HepG2 (cell line): ENCODE results near the gene TCOF1. TPM values are rescaled to one million over a fixed set of nuclear protein-coding genes. Genes with fewer than 3 reads are reported as not detected.

ENCODE experiments used
- CHCHD3 ChIP-seq: sonication (generic); formaldehyde crosslinking; IDR thresholded peaks from 2 replicates; pipeline ENCODE4 v1.8.0; 2022; ENCODE audit warnings: mild to moderate bottlenecking, missing genetic modification reagents, moderate library complexity
- MAFK ChIP-seq, 2 experiments: IDR thresholded peaks in 1 of 2; conservative IDR thresholded peaks in 1 of 2; 2 replicates each; pipeline ENCODE4 v1.6.1; 2011; ENCODE audit warnings: improper control_type of control experiment in 2 of 2, low read length in 2 of 2
- MEIS2 ChIP-seq: sonication (generic); formaldehyde crosslinking; IDR thresholded peaks from 2 replicates; pipeline ENCODE4 v1.9.0; 2021; ENCODE audit warnings: mild to moderate bottlenecking, missing genetic modification reagents
- PAWR ChIP-seq: sonication (generic); formaldehyde crosslinking; IDR thresholded peaks from 2 replicates; pipeline ENCODE4 v1.4.0; 2020; ENCODE audit warnings: missing genetic modification reagents, mild to moderate bottlenecking, borderline replicate concordance
- PCBP1 ChIP-seq: fragments of 200-400 bp; formaldehyde crosslinking; IDR thresholded peaks from 2 replicates; pipeline ENCODE4 v1.6.1; 2017; ENCODE audit warnings: mild to moderate bottlenecking, low read depth, low read length, borderline replicate concordance
- RNF2 ChIP-seq: fragments of 450-650 bp; conservative IDR thresholded peaks from 2 replicates; pipeline ENCODE4 v1.6.1; 2016; ENCODE audit warnings: low read depth
- TCF7L2 ChIP-seq: IDR thresholded peaks from 2 replicates; pipeline ENCODE4 v1.6.1; 2011; ENCODE audit warnings: mild to moderate bottlenecking, low read depth, low read length, moderate library complexity
- ZBTB20 ChIP-seq: sonication (generic); formaldehyde crosslinking; IDR thresholded peaks from 2 replicates; pipeline ENCODE4 v1.8.1; 2023; ENCODE audit warnings: missing genetic modification reagents, low read depth, mild to moderate bottlenecking, borderline replicate concordance
- ZFX ChIP-seq: sonication (generic); formaldehyde crosslinking; IDR thresholded peaks from 2 replicates; pipeline ENCODE4 v1.4.0; 2020; ENCODE audit warnings: mild to moderate bottlenecking, low read depth, missing genetic modification reagents, moderate library complexity
- ZNF260 ChIP-seq: sonication (generic); formaldehyde crosslinking; IDR thresholded peaks from 2 replicates; pipeline ENCODE4 v1.4.0; 2020; ENCODE audit warnings: missing genetic modification reagents, low read depth, mild to moderate bottlenecking, borderline replicate concordance
- ZNF30 ChIP-seq: sonication (generic); formaldehyde crosslinking; IDR thresholded peaks from 2 replicates; pipeline ENCODE4 v1.5.0; 2020; ENCODE audit warnings: mild to moderate bottlenecking, missing genetic modification reagents
- ZNF615 ChIP-seq: sonication (generic); formaldehyde crosslinking; IDR thresholded peaks from 2 replicates; pipeline ENCODE4 v1.5.0; 2020; ENCODE audit warnings: mild to moderate bottlenecking, missing genetic modification reagents, borderline replicate concordance
- ZNF883 ChIP-seq: sonication (generic); formaldehyde crosslinking; IDR thresholded peaks from 2 replicates; pipeline ENCODE4 v1.5.1; 2020; ENCODE audit warnings: mild to moderate bottlenecking, missing genetic modification reagents; ENCODE audit errors: not compliant biosample characterization
- polyA plus RNA-seq, 8 experiments: library from polyadenylated mRNA; depleted of rRNA in 3 of 8; stranded (reverse) in 7 of 8; unstranded in 1 of 8; fragments of >200 nt; fragmentation: Illumina TruSeq in 4 of 8; extraction: Trizol in 4 of 8; gene quantifications; 2 replicates each; pipeline versions ENCODE4 v1.2.1 to v1.2.3, GENCODE V29; 2011 to 2016; ENCODE audit warnings: low read depth in 4 of 8, missing spikeins in 1 of 8, mixed read lengths in 1 of 8; ENCODE audit not compliant: insufficient read depth in 1 of 8
- total RNA-seq, 5 experiments: library from RNA; depleted of rRNA; stranded (reverse); fragments of >200 nt; fragmentation: Illumina TruSeq; extraction: Trizol; gene quantifications; 2 replicates each; pipeline ENCODE4 v1.2.3, GENCODE V29; 2016; ENCODE audit warnings: low read depth in 1 of 5
- TF ChIP-seq, protein P1 (sequence below): sonication (generic); formaldehyde crosslinking; IDR thresholded peaks from 2 replicates; pipeline ENCODE4 v1.4.0; 2020; ENCODE audit warnings: mild to moderate bottlenecking, missing genetic modification reagents
- TF ChIP-seq, protein P2 (sequence below): IDR thresholded peaks from 2 replicates; pipeline ENCODE4 v1.6.1; 2012; ENCODE audit warnings: low read depth, low read length, improper control_type of control experiment
- TF ChIP-seq, protein P3 (sequence below): sonication (generic); formaldehyde crosslinking; IDR thresholded peaks from 2 replicates; pipeline ENCODE4 v1.5.0; 2020; ENCODE audit warnings: missing genetic modification reagents

Gene TCOF1
- total and polyA plus RNA-seq, 2 of the 13 experiments (the other 11 are each of a cell fraction or from before 2014, with no cell fraction given), result 10.1 to 41.6 TPM

DNA sequence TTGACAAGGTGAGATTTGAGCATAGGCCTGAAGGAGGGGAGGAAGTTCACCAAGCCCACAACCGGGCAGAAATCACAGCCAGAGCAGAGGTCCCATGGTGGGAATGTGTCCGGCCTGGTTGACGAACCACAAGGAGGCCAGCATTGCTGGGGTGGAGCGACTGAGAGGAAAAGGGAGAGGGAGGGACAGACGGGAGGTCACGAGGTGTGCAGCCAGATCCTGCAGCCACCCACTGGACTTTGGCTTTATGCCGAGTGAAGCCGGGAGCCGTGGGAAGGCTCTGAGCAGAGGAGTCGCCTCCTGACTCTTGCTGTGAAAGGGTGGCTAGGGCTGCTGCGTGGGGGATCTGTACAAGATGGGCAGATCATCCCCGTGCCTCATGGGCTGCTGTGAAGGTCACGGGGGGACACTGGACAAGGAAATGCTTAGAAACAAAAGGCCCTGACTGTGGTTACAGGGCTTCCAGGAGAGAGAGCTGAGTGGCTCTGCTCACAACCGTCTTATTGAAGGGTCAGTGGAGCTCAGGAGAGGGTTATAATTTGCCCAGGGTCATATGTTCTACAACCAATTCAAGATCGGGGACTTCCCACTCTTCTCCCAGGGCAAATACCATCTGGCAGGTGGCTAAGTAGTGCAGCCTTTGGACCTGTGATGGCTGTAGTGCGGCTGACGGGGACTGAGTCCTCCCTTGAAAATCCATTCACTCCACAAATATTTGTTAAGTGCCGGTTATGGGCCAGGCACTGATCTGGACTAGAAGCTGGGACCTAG is 70.8 kb downstream of the TCOF1 start (continued):
- TF ChIP-seq, protein P1, sequence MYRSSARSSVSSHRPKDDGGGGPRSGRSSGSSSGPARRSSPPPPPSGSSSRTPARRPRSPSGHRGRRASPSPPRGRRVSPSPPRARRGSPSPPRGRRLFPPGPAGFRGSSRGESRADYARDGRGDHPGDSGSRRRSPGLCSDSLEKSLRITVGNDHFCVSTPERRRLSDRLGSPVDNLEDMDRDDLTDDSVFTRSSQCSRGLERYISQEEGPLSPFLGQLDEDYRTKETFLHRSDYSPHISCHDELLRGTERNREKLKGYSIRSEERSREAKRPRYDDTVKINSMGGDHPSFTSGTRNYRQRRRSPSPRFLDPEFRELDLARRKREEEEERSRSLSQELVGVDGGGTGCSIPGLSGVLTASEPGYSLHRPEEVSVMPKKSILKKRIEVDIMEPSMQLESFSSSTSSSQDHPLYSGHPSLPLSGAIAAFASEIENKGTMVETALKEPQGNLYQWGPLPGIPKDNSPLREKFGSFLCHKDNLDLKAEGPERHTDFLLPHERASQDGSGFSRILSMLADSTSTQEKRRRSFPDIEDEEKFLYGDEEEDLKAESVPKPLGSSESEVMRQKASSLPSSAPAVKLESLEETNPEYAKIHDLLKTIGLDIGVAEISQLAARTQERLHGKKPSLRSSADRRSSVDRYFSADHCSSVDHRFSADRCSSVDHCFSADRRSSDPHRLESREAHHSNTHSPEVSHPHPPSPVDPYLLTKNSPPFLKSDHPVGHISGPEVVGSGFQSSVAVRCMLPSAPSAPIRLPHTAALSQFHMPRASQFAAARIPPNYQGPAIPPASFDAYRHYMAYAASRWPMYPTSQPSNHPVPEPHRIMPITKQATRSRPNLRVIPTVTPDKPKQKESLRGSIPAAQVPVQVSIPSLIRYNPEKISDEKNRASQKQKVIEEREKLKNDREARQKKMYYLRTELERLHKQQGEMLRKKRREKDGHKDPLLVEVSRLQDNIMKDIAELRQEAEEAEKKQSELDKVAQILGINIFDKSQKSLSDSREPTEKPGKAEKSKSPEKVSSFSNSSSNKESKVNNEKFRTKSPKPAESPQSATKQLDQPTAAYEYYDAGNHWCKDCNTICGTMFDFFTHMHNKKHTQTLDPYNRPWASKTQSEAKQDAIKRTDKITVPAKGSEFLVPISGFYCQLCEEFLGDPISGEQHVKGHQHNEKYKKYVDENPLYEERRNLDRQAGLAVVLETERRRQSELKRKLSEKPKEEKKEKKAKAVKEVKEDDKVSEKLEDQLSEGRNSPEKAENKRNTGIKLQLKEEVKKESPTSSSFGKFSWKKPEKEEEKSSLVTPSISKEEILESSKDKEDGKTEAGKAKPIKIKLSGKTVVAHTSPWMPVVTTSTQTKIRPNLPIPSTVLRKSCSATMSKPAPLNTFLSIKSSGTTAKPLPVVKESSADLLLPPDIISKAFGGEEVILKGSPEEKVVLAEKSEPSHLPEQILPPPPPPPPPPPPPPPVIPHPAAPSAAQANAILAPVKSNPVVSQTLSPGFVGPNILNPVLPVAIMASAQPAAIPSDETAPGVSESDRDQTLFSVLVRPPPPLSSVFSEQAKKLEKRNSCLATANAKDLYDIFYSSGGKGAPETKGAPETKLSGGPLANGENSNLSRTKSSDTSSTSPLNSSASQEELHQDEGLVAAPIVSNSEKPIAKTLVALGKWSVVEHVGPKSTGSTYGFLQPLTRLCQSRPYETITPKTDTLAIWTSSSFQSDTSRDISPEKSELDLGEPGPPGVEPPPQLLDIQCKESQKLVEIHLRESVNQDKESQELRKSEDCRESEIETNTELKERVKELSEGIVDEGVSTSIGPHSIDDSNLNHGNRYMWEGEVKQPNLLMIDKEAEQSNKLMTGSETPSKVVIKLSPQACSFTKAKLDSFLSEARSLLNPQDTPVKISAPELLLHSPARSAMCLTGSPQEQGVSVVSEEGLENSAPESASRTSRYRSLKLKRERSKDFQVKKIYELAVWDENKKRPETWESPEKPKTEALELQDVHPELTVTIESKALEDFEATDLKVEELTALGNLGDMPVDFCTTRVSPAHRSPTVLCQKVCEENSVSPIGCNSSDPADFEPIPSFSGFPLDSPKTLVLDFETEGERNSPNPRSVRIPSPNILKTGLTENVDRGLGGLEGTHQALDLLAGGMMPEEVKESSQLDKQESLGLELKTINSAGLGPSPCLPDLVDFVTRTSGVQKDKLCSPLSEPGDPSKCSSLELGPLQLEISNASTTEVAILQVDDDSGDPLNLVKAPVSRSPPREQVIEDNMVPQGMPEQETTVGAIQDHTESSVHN (CRISPR knock-in tag), result no peak
- TF ChIP-seq TCF7L2, result no peak
- TF ChIP-seq ZNF883, result no peak
- TF ChIP-seq MAFK (conservative IDR thresholded peaks at IDR 0.05 in 1 of 2, IDR thresholded peaks at IDR 0.05 in 1 of 2; ENCODE audit: low read length in 2 of 2), result 0 out of 4 replicates have a peak, but pooled peaks of 1 of the 2 experiments have one; percentile 1
- TF ChIP-seq ZNF260 (CRISPR knock-in tag), result no peak
- TF ChIP-seq PAWR (CRISPR knock-in tag), result no peak
- TF ChIP-seq PCBP1, result 0 out of 2 replicates have a peak, but pooled peaks have one; percentile 59
- no peak for TF ChIP-seq ZNF30 (CRISPR knock-in tag)
- TF ChIP-seq, protein P2, sequence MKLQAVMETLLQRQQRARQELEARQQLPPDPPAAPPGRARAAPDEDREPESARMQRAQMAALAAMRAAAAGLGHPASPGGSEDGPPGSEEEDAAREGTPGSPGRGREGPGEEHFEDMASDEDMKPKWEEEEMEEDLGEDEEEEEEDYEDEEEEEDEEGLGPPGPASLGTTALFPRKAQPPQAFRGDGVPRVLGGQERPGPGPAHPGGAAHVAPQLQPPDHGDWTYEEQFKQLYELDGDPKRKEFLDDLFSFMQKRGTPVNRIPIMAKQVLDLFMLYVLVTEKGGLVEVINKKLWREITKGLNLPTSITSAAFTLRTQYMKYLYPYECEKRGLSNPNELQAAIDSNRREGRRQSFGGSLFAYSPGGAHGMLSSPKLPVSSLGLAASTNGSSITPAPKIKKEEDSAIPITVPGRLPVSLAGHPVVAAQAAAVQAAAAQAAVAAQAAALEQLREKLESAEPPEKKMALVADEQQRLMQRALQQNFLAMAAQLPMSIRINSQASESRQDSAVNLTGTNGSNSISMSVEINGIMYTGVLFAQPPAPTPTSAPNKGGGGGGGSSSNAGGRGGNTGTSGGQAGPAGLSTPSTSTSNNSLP, result no peak
- TF ChIP-seq ZNF615 (CRISPR knock-in tag), result no peak
- no peak for TF ChIP-seq CHCHD3 (CRISPR knock-in tag)
- peak; percentile 44; the same call in 1 of the 2 replicates for TF ChIP-seq MEIS2 (CRISPR knock-in tag)
- no peak for TF ChIP-seq ZBTB20 (CRISPR knock-in tag)
- no peak for TF ChIP-seq RNF2
- TF ChIP-seq, protein P3, sequence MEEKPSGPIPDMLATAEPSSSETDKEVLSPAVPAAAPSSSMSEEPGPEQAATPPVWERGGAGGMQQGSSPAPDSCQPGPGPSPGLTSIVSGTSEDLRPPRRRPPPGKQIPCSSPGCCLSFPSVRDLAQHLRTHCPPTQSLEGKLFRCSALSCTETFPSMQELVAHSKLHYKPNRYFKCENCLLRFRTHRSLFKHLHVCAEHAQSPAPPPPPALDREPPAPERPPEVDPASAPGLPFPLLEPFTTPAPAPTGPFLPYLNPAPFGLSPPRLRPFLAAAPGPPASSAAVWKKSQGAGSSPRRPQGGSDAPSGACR (CRISPR knock-in tag), result no peak
- TF ChIP-seq ZFX (CRISPR knock-in tag), result peak; percentile 80
